ENCODE measurements around the gene PGAP1.

Gene PGAP1

DNA sequence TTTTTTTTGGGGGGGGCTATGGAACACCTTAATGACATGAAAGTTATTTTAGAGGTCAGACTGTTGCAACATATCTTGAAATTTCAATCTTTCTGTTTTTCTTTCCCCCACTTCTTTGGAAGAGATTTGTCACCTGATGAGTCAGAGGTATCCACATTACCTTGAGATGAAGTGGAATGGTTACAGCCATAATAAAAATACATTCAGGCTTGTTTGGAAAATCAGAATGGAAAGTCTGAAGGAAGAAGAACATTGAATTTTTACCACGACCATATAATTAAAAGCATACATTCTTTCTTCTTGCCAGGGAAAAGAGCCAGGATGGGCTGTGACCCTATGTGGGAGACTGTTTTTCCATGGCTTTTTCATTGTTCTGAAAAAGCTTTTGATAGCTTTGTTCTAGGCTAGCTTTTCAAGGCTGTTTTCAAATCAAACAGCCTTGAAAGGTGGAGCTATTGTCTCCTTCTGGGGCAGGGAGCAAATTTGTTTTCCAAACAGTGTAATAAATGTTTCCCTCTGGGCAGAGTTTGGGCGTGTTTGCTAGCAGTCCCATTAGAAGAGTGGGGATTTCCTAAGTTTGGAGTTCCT, 124.7 kb downstream of the PGAP1 start:
- DNase-seq (ENCODE audit: low spot score), result no peak

GRCh38 chr2:196798980-196799379, 127.5 kb downstream of the PGAP1 start:
- no peak for DNase-seq (ENCODE audit: low spot score)

DNA sequence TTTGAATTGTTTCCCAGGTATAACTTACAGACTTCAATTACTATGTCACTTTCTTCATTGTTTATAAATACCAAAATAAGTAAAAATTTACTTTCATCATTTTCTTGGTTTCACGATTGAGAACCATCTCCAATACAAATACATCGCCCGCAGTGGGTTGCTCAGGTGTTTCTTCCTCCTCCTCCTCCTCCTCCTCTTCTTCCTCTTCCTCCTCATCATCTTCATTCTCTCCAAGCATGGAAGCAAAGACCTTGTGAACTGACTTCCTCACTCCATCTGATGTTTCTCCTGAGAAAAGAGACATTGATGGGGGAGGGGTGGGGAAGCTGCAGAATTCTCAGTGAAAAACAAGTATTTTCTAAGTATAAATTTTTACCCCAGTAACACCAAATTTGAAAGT, 133.6 kb downstream of the PGAP1 start:
- DNase-seq (ENCODE audit: low spot score), result no peak

DNA sequence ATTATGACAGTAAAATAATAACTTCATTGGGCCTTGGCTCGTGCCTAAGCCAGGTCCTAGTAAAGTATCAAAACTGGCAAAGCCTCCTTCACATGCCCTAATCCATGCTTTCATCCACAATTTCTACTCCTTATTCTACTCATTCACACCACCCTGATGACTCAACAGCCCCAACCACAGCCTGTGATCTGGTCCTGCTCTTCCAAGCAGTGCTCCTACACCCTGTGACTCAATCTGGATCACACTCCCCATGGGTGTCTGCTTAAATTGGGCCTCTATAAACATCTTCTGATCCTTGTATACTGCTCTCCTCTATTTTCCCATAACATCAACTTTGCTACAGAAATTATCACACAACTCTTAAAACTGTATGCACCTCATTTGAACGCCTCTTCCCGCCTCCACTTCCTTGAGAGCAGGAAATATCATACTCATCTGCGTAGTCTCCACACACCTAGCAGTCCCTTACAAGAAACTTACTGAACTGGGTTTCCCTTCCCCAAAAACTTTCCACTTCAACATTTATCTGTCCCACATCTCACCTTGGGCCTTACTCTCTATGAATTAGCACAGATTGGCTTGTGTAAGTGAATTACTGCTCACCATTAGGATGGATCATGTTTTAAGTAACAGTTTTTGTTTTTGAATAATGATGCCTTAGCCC, 142.9 kb downstream of the PGAP1 start:
- DNase-seq (ENCODE audit: low spot score), result no peak

All from SW480 (cell line).